ENCODE measurements around the gene TMEM239.
"Not testable (repeated sequence)": the region's sequence is repeated elsewhere in the genome, so short reads cannot be mapped to it uniquely, and the experiment has no call there.

TMEM239 gene

DNA sequence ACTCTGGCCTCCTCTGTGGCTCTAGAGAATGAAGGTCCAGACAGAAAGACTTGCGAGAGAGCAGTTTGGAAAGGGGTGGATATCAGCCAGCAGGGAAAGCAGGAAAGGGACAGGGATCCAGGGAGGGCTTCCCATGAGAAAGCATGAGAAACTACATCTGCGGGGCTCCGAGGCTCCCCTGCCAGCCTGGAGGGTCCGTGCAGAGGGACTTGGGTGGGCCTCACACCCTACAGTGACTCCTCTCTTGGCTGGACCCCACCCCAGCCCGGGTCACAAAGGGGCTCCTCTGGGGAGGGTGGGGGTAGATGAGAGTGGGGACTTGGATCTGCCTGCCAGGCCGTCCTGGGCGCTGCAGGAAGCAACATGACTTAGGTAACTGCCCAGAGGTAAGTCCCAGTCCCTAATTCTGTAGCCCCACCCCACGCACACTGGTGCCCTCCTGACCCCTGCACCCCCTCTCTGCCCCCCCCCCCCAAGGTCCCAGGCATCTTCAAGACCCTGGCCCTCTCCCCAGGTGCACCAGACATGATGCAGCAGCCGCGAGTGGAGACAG is at the start of gene TMEM239:
Gene TMEM239 (plus strand): TSS at position 335 of the 553 bp plus-strand sequence. CDS start 191 bp downstream, at position 526.
- no peak for DNase-seq

DNA sequence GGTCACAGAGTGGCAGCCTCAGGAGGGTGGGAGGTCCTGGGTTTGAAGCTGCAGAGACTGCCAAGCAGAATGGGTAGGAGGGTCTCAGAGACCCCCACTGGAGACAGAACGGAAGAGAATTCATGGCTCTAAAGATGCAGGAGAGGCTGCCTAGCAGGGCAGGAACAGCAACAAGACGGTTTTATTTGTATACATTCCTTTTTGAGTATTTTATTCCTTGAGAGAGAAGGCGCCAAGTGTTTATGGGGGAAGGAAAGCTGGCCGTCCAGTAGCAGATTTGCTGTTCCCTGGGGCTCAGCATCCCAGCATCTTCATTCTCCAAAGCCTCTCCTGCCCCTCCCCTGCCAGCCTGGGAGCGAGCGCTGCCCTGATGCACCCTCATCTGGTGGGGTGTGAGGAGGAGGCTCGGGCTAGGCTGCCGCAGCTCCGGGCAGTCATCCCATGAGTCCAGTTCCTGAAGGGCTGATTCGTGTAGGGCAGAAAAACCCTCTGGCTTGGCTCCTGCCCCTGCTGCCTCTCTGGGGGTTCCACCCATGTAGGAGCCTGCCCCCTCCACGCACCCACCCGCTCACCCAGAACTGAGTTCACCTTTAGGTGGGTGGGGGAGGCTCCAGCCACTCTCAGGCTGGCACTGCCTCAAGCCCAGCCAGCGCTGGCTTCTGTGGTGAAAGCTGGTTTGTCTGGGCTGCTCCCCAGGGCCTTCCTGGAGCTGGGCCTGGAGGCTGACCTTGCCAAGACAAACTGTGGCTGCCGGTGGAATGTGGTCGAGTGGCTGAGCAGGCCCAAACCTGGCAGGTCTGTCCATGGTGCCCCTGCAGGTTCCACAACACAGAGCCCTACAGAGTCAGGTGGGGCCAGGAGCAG is 48.2 kb upstream of the TMEM239 start:
- DNase-seq, result no peak

DNA sequence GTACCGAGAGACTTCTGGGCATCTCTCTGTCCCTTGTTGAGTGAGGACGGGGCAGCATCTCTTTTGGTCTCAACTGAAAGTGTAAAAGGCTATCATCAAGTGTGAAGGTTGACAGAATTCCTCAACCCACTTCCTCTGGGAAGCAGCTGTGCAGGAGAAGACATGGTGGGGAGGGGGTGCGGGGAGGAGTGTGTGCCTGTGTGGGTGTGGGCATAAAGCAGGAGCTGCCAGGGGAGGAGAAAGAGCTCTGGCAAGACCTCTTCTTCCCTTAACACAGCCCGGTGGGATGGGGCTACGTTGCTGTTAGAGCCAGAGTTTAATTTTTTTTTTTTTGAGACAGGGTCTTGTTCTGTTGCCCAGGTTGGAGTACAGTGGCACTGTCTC is 47.5 kb upstream of the TMEM239 start:
- no peak for DNase-seq

DNA sequence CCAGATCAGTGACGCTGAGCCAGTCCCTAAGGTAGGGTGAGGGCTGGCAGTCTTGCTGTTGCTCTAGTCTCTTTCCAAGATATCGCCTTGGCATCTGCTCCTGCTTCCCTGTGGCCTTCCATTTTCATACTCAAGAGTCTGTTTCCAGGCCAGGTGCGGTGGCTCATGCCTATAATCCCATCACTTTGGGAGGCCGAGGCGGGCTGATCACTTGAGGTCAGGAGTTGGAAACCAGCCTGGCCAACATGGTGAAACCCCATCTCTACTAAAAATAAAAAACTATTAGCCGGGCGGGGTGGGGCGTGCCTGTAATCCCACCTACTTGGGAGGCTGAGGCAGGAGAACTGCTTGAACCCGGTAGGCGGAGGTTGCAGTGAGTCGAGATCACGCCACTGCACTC is 46.1 kb upstream of the TMEM239 start:
- DNase-seq, result not testable (repeated sequence)

DNA sequence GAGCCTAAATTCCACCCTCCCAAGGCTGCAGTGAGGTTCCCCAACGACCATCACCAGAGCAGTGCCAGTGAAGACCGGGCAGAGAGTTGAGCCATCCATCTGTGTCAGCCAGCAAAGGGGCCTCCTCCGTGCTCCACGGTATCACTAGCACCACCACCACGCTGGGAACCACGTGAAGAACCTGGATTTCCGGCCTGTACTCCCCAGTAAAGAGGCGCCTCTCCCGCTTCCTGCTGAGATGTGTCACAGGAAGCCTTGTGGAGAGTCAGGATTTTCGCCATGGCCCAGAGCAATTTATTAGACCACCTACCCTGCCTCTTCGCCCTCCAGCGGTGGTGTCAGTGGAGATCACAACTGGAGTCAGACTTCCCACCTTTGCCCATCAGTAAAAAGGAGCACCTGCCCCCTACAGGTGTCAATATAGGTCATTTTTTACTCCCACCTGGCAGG is 44.5 kb upstream of the TMEM239 start:
- no peak for DNase-seq

DNA sequence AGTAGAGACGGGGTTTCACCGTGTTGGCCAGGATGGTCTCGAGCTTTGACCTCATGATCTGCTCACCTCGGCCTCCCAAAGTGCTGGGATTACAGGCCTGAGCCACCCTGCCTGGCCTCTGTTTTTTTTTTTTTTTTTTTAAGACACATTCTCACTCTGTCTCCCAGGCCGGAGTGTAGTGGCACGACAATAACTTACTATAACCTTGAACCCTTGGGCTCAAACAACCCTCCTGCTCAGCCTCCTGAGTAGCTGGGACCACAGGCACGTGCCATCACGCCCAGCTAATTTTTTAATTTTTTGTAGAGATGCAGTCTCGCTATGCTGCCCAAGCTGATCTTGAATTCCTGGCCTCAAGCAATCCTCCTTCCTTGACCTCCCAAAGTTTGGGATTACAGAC is 42.4 kb upstream of the TMEM239 start:
- DNase-seq, result no peak

DNA sequence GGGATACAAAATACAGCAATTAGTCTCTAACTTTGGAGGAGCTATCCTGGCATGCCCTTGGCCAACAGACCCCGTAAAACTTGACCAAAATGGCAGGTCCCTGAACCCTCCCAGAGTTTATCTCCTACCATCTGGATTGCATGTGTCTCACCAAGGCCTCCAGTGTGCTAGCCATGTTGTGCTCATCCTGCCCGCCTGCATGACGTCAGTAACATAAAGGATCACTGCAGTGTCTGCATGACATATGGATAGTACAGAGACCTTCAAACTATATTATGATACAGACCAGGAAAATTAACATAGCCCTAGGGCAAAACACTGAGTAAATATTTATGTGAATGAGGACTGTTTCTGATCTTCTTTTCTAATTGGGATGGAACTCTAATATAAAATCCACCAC is 41.0 kb upstream of the TMEM239 start:
- DNase-seq, result no peak

DNA sequence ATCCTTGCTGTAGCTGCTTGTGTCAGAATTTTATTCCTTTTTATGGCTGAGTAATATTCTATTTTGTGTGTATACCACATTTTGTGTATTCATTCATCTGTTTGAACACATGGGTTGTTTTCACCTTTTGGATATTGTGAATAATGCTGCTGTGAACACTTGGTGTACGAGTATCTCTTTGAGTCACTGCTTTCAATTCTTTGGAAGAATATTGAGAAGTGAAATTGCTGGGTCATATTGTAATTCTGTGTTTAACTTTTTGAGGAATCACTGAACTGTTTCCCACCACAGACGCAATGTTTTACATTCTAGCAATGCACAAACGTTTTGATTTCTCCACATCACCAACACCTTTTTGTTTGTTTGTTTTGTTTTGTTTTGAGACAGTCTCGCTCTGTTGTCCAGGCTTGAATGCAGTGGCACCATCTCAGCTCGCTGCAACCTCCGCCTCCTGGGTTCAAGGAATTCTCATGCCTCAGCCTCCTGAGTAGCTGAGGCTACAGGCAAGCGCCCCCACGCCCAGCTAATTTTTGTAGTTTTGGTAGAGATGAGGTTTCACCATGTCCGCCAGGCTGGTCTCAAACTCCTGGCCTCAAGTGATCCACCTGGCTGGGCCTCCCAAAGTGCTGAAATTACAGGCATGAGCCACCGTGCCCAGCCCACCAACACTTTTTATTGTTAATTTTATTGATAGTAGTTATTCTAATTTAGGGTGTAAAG is 37.4 kb upstream of the TMEM239 start:
- DNase-seq, result no peak

DNA sequence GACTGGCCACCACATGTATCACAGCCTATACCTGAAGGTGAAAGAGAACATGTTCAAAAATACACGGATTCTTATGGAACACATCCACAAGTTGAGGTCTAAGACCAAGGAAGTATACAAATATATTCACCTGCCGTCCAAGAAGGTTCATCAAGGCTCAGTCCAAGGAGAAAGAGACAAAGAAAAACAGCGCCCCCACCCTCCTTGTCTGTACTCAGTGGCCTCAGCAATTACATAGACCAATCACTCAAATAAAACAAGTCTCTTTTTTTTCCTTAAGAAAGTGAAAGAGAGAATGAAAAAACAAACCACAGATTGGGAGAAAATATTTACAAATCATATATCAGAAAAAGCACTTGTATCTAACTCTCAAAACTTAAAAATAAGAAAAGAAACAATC is 35.2 kb upstream of the TMEM239 start:
- no peak for DNase-seq

DNA sequence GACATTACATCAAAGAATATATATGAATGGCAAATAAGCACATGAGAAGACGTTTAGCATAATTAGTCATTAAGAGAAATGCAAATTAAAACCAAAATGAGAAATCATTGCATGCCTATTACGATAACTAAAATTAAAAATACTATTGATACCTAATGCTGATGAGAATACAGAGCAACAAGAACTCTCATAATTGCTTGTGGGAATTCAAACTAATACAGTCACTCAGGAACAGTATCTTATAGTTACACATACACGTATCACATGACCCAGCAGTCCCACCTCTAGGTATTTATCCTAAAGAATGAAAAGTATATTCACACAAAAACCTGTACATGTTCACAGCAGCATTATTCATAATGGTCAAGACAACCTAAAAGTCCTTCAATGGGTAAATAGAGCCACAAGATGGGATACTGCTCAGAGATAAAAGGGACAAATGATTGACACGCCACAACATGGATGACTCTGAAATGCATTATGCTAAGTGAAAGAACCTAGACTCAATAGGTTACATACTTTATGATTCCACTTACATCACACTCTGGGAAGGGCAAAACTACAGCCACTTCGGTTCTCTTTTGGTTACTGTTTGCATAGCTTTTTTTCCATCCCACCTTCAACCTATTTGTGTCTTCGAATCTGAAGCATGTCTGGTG is 32.1 kb upstream of the TMEM239 start:
- no peak for DNase-seq

DNA sequence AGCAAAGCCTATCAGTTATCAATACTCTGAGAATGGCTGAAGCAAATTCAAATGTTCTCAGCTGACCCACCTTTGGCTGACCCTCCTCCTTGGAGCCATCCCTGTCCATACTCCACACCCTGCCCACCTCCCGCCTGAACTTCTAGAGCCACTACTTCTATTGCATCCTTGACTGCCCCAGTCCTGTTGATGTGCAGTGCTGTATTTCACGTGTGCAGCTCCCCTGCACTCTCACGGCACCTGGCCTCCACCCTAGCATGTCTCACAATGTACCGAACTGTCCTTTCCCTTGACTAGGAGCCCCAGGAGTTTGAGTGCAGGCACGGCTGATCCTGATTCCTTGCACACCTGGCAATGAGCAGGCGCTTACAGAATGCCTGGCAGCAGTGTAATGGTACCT is 22.7 kb upstream of the TMEM239 start:
- no peak for DNase-seq

DNA sequence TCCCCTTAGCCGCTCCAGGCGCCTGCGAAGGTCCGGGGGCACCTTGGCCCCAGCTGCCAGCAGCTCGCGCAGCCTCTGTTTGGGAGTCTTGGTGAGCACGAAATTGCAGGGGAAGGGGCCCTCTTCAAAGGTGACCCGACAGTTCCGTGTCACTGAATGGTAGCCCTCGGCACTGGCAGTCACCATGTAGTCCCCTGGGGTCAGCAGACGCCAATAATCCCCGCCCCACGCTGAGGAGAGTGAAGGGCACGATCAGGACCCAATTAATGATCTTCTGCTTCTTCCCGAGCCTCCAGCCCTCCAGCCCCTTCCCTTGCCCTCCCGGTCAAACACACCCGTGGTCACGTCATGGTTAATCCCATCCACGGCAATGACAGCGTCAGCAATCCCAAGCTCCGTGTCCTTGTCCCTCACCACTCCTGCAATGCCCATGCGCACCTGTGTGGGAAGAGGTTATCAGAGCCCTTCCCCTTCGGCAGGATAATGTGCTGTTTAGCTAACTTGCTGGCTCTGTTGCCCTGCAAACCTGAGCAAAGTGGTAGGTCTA is 21.9 kb upstream of the TMEM239 start:
- no peak for DNase-seq

DNA sequence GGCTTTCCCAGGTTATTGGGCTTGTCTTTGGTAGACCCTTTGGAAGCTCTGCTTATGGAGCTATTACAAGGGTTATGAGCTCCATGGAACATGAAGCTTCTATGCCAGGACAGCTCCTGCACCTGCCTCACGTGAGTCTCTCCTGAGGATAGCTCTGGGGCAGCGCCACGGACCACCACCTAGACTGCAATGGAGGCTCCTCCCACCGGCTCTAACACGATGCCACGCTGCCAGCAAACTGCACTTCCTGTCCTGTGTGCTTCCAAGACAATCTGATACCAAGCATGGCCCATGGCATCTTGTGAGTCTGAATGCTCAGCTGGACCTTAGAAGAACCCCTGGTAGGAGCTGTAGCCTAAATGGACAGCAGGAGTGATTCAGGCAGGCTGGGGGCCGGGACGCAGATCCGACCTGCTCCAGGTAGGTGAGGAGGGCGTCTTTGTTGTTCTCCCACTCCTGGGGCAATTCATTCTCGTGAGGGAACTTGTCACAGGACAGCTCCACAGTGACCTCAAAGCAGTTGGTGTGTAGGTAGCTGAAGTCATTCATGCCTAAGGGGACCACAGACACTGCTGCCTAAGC is 21.2 kb upstream of the TMEM239 start:
- no peak for DNase-seq

DNA sequence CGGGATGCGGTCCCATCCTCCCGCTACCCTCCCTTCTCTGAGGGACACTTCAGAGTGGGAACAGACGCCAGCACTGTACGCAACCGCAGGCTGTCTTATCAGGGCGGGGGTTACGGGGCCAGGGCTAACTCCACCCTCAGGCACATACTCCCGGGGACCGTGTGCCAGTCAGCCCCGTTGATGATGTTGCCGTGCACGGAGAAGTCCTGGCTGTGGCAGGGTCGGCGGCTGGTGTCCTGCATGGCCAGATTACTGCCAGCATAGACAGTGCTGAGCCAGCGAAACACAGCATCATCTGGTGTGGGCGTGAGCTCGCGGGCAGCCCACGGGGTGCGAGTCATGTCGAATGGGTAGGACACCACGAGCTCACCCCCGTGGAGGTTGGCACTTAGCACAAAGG is 20.7 kb upstream of the TMEM239 start:
- no peak for DNase-seq

DNA sequence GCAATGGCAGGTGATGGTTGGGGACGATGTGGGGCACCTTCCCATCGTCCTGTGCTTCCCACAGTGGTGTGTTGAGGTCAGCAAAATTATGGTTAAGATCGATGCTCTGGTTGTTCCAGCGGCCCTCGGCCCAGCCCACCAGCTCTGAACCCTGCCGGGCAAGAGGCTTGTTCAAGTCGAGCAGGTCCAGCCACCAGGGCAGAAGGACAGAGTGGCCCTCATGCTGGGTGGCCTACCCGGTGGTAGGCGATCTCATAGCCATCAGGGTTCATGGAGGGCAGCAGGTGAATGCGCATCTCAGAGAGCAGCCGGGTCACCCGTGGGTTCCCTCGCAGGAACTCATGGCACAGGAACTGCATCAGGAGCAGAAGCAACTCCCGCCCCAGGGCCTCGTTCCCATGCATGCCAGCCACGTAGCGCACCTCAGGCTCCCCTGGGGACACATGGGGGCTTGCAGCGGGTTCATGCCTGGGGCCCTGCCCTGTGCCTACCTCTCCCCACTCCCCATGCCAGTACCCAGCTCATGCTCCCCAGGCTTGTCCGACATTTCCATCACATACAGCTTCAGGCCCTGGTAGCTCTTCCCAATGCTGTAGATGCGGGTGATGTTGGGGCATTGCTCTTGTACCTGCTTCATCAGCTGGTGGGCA is 20.0 kb upstream of the TMEM239 start:
- no peak for DNase-seq

DNA sequence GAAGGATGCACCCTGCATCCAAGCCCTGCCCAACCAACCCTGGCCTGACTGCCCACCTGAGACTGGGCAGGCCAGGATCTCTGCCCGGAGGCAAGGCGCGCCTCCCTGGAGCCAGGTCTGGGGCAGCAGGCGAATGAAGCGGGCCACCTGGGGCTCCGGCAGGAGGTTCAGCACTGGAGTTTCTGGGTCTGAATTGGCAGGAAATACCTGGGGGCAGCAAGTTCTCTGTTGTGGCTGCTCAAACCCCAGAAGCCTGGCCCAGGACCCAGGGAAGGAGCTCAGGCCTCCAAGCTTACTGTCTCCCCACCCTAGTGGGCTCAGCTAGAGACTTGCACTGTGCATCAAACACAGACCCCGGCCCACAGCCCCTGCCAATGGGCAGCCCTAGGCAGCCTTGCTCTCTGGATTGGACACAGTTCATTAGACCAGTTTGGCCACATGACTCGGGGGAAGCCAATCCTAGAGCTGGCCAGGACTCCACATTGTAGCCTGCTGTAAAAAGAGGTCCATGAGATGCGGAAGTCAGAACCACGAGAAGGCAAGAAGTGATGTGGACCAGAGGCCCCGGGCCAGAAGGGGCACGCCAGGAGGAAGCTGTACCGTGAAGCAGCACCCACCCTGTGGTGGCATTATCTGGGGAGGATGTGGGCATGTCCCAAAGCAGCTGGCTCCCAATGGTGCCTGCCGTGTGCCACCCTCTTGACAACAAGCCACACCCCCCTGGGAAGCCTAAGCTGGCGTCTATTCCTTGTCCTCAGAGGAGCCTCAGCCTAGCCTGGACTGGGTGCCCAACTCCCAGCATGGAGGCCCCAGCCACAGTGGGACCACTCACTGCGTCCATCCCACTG is 18.8 kb upstream of the TMEM239 start:
- DNase-seq, result no peak

DNA sequence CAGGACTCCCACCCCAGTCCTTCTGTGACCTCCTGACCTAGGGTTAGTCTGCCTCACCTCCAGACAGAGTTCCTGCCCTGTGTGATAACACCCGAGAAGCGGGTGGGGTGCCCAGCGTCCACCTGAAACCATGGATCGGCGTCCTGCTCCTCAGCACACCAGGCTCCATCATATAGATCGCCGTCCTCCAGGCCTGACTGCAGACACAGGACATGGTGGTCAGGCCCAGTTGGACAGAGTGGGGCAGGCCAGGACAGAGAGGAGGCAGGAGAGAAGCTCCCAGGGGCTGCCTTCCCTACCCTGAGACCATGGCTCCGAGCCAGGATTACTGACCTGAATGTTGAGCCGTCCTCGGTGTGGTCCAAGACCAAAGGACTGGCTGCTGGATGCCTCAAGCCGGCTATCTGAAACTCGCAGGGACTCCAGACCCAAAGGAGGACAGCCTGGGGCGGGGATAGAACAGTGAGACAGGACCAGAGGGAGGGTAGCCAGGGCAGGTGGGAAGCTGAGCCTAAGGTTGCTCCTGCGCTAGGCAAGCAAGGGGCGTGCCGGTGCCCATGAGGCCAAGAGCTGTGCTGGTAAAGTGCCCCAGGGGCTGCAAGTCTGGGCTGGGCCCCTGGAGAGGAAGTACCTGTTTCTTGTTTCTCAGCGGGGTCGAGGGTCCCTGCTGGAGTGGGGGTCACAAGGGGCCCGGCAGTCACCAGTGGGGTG is 17.9 kb upstream of the TMEM239 start:
- DNase-seq, result no peak

DNA sequence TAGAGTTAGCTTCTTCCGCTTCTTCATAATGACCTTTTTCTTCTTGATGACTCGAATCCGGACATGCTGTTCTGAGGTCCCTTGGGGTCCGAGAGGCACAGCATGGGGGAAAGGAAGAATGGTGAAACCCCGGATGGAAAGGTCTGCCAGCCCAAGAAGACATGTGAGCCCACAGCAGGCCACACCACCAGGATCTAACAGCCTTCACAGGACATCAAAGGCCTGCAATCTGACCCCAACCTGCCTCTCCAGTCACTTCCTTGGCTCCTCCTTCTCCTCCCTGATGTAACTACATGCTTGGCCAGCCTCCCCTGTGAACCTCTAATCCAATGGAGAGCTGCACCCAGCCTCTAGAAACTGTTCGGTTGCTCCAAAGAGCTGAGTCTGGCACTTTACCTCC is 17.4 kb upstream of the TMEM239 start:
- DNase-seq, result no peak

DNA sequence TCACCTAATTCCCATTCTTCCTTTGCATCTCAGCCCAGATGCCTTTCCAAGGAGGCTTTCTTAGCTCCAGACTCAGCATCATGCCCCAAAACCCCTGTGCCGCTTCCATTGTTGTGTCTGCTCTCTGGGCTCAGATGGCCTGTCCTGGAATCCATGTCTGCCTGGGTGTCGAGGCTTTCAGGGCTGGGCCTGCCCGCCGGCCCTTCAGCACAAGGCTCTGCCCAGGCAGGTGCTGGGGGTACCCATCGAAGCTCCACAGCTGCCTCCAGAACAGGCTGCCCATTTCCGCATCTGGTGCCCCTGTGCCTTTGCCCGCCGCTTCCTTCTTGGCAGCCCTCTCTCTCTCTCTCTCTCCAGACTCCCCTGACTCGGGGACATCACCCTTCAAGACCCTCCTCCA is 16.9 kb upstream of the TMEM239 start:
- no peak for DNase-seq

DNA sequence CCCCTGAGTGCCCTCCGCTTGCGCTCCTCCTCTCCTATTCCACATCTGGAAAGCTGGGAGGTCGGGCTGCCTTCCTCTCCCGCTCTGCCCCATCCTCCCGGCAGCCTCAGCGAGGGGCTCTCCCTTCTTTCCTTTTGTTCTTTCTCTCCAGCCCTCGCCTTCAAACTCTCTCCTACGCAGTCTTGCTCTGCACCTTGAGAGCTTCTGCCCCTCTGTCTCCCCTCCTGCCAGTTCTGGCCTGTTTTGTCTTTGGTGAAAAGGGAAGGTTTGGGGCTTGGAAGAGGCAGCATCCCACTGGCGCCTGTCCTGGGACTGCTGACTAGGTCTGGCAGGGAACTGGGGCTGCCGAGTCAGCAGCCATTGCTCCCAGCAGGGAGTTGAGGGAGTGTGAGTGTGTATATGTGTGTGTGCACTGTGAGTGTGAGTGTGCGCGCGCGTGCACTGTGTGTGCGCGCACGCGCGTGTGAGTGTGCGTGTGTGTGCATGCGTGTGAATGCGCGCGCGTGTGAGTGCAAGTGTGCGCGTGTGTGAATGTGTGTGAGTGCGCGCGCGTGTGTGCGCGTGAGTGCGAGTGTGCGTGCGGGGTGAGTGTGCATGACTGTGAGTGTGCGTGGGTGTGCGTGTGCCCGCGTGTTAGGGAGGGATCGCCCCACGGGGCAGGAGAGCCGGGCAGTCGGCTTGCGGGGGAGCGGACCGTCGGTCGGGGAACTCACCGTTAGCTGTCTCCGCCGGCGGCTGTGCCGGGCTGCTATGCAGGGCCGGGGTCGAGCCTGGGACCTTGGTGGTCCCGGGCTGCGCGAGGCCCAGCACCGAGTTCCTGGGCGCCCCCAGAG is 16.3 kb upstream of the TMEM239 start:
- no peak for DNase-seq
